Vagina (tissue), 2 donors: ENCODE results near the gene ATG4B.

Experiments used
- CTCF ChIP-seq, 3 experiments: fragments of 450-650 bp in 2 of 3; fragments of 200-600 bp in 1 of 3; sonication (generic) in 1 of 3; IDR thresholded peaks; one replicate each; pipeline ENCODE4 v1.5.1; 2017 to 2019; ENCODE audit warnings: antibody characterized with exemption in 3 of 3, mild to moderate bottlenecking in 2 of 3, moderate library complexity in 2 of 3
- POLR2A ChIP-seq, 2 donors: fragments of 450-650 bp; IDR thresholded peaks; one replicate each; pipeline ENCODE4 v1.6.1; 2017; ENCODE audit warnings: antibody characterized with exemption in 2 of 2, mild to moderate bottlenecking in 2 of 2, moderate library complexity in 2 of 2
- POLR2AphosphoS5 ChIP-seq, 2 donors: sonication (generic); formaldehyde crosslinking; IDR thresholded peaks; one replicate each; pipeline ENCODE4 v1.9.0; 2017; ENCODE audit warnings: antibody characterized with exemption in 2 of 2, mild to moderate bottlenecking in 2 of 2, low read depth in 1 of 2; ENCODE audit not compliant: insufficient read depth in 1 of 2

- TF ChIP-seq CTCF (IDR thresholded peaks at IDR 0.05), result no peak
- TF ChIP-seq POLR2A (IDR thresholded peaks at IDR 0.05), result no peak
- TF ChIP-seq POLR2AphosphoS5 (IDR thresholded peaks at IDR 0.05; ENCODE audit: insufficient read depth in 1 of 2, low read depth in 1 of 2), result no peak
Measured at GRCh38 chr2:241652722-241653121, 15.2 kb downstream of the ATG4B start.
